Renal cortex interstitium (tissue), 15 donors: ENCODE measurements around the gene KRTAP10-1. TPM values are rescaled to one million over a fixed set of nuclear protein-coding genes. Genes with fewer than 3 reads are reported as not detected.
"Not testable (repeated sequence)": the region's sequence is repeated elsewhere in the genome, so short reads cannot be mapped to it uniquely, and the experiment has no call there.

Source experiments
- DNase-seq, 11 donors: peaks; one replicate each; pipeline ENCODE4 v3.0.0-alpha.2; 2013; ENCODE audit warnings: low read depth in 9 of 11, low spot score in 4 of 11; ENCODE audit errors: extremely low read depth in 1 of 11
- long read RNA-seq, 16 experiments: transcript quantifications; one replicate each; lab custom pipeline, GENCODE V29; 2026
- polyA plus RNA-seq, 3 donors: library from polyadenylated mRNA; unstranded; fragments of 120-200 nt; gene quantifications; one replicate each; pipeline ENCODE4 v1.2.1, GENCODE V29; 2013; ENCODE audit not compliant: insufficient read length in 3 of 3

Gene KRTAP10-1
- not detected for polyA plus RNA-seq
- long read RNA-seq, donor 1 = 0 reads
- long read RNA-seq, donor 2 = 0 reads
- long read RNA-seq, donor 3 = 0 reads
- long read RNA-seq, donor 4 = 0 reads
- long read RNA-seq, donor 5 = 0 reads
- long read RNA-seq, donor 6 = 0 reads
- long read RNA-seq, donor 7 = 0 reads
- long read RNA-seq, donor 8 = 0 reads
- long read RNA-seq, donor 9 = 0 reads
- long read RNA-seq, donor 10 = 0 reads
- long read RNA-seq, donor 11 = 0 reads
- long read RNA-seq, donor 12 = 0 reads
- long read RNA-seq, donor 13 = 0 reads
- long read RNA-seq, donor 14 = 0 reads
- long read RNA-seq, donor 15 = 0 reads
- long read RNA-seq, donor 16 = 0 reads

GRCh38 chr21:44539991-44540666, at the start of gene KRTAP10-1:
Gene KRTAP10-1, minus strand, starts transcription at chr21:44540195. Its CDS starts 45 bp downstream, at chr21:44540150.
- no peak for DNase-seq

- no peak for DNase-seq
Observed at GRCh38 chr21:44589094-44589493, 49.1 kb upstream of the KRTAP10-1 start.

- DNase-seq = no peak
Observed at GRCh38 chr21:44585892-44586291, 45.9 kb upstream of the KRTAP10-1 start.

DNA sequence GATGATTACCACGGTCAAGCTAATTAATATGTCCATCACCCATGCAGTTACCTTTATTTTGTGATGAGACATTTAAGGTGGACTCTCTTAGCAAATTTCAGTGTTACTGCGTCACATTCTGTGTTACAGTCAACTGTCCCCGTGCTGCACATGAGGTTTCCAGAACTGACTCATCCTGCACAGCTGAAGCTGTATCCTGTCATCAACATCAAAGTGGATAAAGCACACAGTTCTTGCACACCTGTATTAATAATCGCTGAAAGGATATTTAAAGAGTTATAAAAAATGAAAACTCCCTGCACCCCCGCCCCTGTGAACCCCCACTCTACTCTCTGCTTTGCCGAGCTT, 43.8 kb upstream of the KRTAP10-1 start:
- DNase-seq = no peak

DNA sequence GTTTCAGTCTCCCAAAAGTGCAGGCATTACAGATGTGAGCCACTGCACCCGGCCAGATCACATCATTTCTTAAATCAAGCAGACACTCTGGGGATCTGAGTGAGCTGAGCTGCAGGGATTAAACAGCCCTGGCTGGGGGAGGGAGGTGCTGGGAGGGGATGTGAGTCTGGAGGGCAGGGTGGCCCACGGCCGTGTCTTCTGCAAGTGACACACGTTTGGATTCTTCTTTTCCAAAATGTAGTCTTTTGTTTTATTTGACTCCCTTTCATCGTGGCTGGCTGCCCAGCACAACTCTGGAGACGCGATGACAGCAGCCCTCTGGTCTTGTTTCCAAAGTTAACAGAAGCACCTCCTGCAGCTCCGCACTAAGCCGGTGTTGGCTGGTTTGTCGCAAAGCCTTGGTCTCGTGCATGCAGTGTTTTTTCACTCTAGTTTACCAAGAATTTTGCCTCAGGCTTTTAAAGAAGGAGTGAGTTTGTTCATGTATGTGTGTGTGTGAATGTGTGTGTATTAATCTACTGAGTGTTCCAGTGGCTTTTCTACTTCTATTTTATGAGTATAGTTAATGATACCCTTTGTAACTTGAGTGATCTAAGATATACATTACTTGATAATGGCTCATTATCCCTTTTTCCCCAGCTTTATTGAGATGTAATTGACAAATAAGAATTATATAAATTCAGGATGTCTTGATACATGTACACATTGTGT, 43.2 kb upstream of the KRTAP10-1 start:
- peak in 7 of 11 donors; percentile 12 to 34 (median 24) for DNase-seq

- no peak for DNase-seq
Observed at GRCh38 chr21:44582055-44582454, 42.1 kb upstream of the KRTAP10-1 start.

DNA sequence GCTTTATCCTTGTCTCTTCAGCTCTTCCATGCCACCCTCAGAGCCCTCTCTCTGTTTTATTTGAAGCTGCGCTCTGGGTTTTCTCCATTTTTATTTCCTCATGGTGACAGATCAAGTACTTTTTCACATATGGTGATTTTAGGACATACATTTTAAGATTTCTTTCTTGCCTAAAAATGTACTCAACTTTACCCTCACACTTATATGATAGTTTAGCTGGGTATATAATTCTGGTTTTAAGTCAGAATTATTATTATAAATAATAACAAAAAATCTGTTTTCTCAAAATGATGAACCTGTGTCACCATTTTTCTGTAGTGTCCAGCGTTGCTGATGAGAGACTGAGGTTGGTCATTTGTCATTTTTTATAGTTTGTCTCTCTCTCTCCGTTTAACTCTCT, 41.2 kb upstream of the KRTAP10-1 start:
- no peak for DNase-seq

DNA sequence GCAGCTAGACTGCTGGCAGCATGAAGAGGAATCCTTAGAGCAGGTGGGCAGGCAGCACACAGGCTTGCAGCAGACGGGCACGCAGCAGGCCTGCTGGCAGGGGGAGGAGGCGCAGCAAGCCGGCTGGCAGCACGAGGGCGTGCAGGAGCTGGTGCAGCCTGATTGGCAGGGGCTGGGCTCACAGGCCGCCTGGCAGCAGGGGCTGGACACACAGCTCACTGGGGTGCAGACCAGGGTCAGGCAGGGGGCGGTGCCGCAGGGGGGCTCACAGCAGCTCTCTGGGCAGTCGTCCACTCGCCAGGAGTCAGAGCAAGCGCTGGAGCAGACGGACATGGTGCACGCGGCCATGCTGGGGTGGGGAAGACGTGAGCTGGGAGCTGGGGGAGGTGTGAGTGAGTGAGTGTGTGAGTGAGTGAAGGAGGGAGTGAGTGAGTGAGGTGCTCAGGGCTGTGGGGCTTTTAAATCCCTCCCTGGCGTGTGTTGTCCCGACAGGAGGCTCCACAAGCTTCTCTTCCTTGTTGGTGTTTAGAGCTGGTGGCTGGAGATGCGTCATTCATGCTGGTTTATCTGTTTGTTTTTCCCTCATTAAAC, 40.3 kb upstream of the KRTAP10-1 start, which contains the start of gene KRTAP10-5:
Gene KRTAP10-5 (minus strand): TSS at position 374 of the 591 bp plus-strand sequence. CDS start 26 bp downstream, at position 348.
- DNase-seq = not testable (repeated sequence)

DNA sequence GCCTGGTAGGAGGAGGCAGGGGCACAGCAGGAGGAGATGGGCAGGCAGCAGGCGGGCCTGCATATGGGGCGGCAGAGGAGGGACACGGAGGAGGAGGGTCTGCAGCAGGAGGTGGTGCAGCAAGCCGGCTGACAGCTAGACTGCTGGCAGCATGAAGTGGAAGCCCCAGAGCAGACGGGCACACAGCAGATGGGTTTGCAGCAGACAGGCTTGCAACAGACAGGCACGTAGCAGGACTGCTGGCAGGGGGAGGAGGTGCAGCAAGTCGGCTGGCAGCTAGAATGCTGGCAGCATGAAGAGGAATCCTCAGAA, 39.8 kb upstream of the KRTAP10-1 start:
- DNase-seq = no peak

DNA sequence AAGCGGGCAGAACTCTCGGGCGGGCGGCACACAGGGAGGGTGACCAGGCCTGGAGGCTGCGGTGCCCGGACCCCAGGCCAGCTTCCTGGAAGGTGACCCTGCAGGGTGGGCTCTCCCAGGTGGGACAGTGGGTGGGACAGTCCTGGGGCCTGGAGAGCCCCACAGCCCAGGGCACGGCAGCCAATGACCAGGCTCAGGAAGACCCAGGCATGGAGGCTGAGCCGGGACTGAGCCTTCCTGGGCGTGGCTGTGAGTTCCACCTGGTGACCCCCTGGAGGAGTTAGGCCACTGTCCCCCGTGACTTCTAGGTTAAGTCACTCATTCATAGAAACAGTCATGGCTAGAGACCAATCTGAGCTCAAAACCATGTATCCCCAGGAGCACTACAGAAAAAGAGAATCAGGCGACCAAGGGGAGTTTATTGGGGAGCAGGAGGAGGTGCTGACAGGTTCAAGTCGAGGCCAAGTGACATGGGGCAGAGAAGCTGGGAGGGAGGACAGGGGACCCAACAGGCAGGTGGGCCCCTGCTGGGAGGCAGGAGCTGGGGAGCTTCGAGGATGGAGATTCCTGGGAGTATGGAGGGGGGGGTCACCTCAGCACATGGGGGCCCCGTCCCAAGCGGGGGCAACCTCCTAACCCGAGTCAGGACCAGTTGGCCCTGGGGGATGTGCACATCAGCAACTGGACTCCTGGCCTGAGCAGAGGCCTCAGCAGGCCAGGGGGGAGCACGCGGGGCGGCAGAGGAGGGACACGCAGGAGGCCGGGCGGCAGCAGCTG, 39.2 kb upstream of the KRTAP10-1 start:
- no peak for DNase-seq

DNA sequence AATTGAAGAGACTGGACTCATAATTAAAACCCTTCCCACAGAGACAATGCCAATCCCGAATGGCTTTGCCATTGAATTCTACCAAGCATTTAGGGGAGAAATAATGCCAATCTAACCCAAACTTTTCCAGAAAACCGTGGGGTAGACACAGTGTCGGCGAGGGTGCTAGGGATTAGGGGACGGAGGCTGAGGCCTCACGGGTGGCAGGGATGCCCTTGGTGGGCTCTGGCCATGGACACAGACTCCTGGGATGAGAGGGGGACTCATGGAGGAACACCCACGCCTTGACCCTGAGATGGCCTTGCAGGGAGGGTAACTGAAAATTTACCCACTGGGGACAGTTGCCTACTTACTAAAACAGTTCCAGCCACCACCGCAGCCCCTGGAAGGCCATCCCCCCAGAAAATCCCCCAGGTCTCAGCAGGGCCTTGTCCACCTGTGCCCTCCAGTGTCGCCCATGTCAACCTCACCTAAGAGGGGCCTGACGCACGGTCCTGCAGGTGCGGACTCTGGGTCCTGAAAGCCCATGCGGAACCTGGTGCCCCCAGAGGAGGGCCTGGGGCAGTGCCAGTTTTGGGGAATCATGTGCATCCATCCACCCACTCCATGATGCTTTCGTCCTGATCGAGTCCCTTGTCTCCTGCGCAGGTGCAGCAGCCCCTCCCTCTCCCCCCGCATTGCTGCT, 38.5 kb upstream of the KRTAP10-1 start:
- no peak for DNase-seq

DNA sequence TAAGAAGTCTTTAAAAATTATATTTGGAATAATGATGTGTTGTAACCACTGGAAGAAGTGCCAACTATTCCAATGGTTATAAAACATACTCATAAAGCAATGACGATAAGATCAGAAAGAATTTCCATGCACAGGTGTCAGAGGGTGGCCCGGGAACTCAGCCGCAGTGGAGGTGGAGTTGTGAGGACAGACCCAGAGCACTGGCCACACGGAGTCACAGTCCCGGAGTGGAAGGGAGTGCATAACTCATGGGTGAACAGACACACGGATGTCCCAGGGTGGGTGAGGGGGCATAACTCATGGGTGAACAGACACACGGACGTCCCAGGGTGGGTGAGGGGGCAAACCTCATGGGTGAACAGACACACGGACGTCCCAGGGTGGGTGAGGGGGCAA, 36.0 kb upstream of the KRTAP10-1 start:
- no peak for DNase-seq

- no peak for DNase-seq
Observed at GRCh38 chr21:44575307-44576024, 35.5 kb upstream of the KRTAP10-1 start.

- peak in 1 of 11 donors; percentile 8 for DNase-seq
Observed at GRCh38 chr21:44574457-44575306, 34.7 kb upstream of the KRTAP10-1 start.

GRCh38 chr21:44573630-44574456, 33.8 kb upstream of the KRTAP10-1 start, which contains the start of gene KRTAP10-4:
Gene KRTAP10-4, plus strand, starts transcription at chr21:44573729. Its CDS starts 30 bp downstream, at chr21:44573759.
- not testable (repeated sequence) for DNase-seq
